K562 (cell line): ENCODE results near the gene LINS1.

Source experiments
- EP300 ChIP-seq: IDR thresholded peaks from 2 replicates; pipeline ENCODE4 v1.6.1; 2012; ENCODE audit warnings: low read length, improper control_type of control experiment
- ETV5 ChIP-seq: sonication (generic); formaldehyde crosslinking; IDR thresholded peaks from 2 replicates; pipeline ENCODE4 v1.4.0; 2020; ENCODE audit warnings: low read depth, mild to moderate bottlenecking, missing genetic modification reagents
- HDAC2 ChIP-seq: fragments of 450-650 bp; IDR thresholded peaks from 2 replicates; pipeline ENCODE4 v1.6.1; 2016; ENCODE audit warnings: mild to moderate bottlenecking
- NBN ChIP-seq: fragments of 450-650 bp; IDR thresholded peaks from 2 replicates; pipeline ENCODE4 v1.6.1; 2016; ENCODE audit warnings: low read depth, mild to moderate bottlenecking
- POLR2AphosphoS2 ChIP-seq: IDR thresholded peaks from 2 replicates; pipeline ENCODE4 v1.6.1; 2012; ENCODE audit warnings: low read length, improper control_type of control experiment
- ZNF324 ChIP-seq: fragments of 250-450 bp; sonication (Bioruptor Pico); IDR thresholded peaks from 2 replicates; pipeline ENCODE4 v1.4.0; 2020; ENCODE audit warnings: mild to moderate bottlenecking
- ZNF707 ChIP-seq: fragments of 250-450 bp; sonication (Bioruptor Pico); conservative IDR thresholded peaks from 2 replicates; pipeline ENCODE4 v1.8.0; 2022; ENCODE audit warnings: inconsistent platforms, mild to moderate bottlenecking, moderate library complexity
- TF ChIP-seq, protein P1 (sequence below): fragments of 250-450 bp; sonication (Bioruptor Pico); IDR thresholded peaks from 2 replicates; pipeline ENCODE4 v1.4.0; 2020; ENCODE audit warnings: mild to moderate bottlenecking

DNA sequence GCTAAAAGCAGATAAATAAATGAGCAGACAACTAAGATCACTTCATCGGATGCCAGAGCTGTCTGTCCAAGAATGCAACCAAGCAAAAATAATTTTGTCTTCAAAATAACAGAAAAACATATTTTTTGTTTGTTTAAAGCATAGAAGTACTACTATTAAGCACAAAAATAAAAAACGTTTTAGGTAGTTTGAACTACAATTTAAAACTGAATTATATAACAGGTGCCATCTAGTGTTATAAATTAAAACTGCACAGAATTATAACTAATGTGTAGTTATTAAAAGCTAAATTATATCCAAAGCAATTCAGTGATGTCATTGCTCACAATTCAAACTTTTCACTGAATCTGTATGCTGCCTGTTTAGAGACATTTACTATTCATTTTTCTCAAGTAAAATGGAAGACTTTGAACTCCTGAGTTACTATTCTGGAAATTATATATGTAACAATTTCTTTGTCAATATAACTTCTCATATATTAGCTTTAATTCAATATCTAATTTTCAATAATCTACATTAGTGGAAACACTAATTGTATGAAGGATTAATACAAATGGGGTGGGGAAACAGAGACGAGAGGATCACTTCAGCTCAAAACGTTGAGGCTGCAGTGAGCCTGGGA, 29.5 kb downstream of the LINS1 start:
- TF ChIP-seq, protein P1, sequence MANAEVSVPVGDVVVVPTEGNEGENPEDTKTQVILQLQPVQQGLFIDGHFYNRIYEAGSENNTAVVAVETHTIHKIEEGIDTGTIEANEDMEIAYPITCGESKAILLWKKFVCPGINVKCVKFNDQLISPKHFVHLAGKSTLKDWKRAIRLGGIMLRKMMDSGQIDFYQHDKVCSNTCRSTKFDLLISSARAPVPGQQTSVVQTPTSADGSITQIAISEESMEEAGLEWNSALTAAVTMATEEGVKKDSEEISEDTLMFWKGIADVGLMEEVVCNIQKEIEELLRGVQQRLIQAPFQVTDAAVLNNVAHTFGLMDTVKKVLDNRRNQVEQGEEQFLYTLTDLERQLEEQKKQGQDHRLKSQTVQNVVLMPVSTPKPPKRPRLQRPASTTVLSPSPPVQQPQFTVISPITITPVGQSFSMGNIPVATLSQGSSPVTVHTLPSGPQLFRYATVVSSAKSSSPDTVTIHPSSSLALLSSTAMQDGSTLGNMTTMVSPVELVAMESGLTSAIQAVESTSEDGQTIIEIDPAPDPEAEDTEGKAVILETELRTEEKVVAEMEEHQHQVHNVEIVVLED: no peak
- TF ChIP-seq HDAC2 (no peak), ETV5 (CRISPR knock-in tag) (no peak), ZNF707 (CRISPR knock-in tag) (no peak), POLR2AphosphoS2 (no peak), ZNF324 (no peak), NBN (no peak), EP300 (no peak)
